ENCODE results near the gene LPAR5.

Gene LPAR5

GRCh38 chr12:6573001-6573400 lies 62.8 kb downstream of the LPAR5 start:
- in situ Hi-C loops (cut with MboI; ENCODE audit: low pct_unique_long_range_greater_than_20kb, low sequenced_read_pairs), result no loop called here
- no peak for DNase-seq

GRCh38 chr12:6570264-6570887 lies 65.4 kb downstream of the LPAR5 start:
- DNase-seq, result peak; percentile 70
- in situ Hi-C loops (cut with MboI; ENCODE audit: low pct_unique_long_range_greater_than_20kb, low sequenced_read_pairs), result no loop called here

GRCh38 chr12:6569786-6570185 lies 66.0 kb downstream of the LPAR5 start:
- in situ Hi-C loops (cut with MboI; ENCODE audit: low pct_unique_long_range_greater_than_20kb, low sequenced_read_pairs), result no loop called here
- DNase-seq, result no peak

- in situ Hi-C loops (cut with MboI; ENCODE audit: low pct_unique_long_range_greater_than_20kb, low sequenced_read_pairs), result no loop called here
- no peak for DNase-seq
These were observed 66.4 kb downstream of the LPAR5 start for GRCh38 chr12:6569312-6569711.
